Ovary (tissue), 3 donors: Measurements from ENCODE around the gene TMTC4.

Source experiments
- EP300 ChIP-seq: sonication (generic); formaldehyde crosslinking; IDR thresholded peaks from one replicate; pipeline ENCODE4 v1.6.1; 2017; ENCODE audit warnings: antibody characterized with exemption
- POLR2A ChIP-seq: fragments of 450-650 bp; IDR thresholded peaks from one replicate; pipeline ENCODE4 v1.6.1; 2017; ENCODE audit warnings: antibody characterized with exemption, mild to moderate bottlenecking, moderate library complexity
- TF ChIP-seq, protein P1 (sequence below), 3 donors: fragments of 450-650 bp in 2 of 3; fragments of 200-600 bp in 1 of 3; IDR thresholded peaks; one replicate each; pipeline versions ENCODE4 v1.5.1 to v1.8.0; 2016 to 2022; ENCODE audit warnings: antibody characterized with exemption in 3 of 3, mild to moderate bottlenecking in 1 of 3
- donor health status: DM: no; HTN: no; CAD: no.

GRCh38 chr13:100566543-100566942 is 108.1 kb downstream of the TMTC4 start:
- TF ChIP-seq, protein P1, sequence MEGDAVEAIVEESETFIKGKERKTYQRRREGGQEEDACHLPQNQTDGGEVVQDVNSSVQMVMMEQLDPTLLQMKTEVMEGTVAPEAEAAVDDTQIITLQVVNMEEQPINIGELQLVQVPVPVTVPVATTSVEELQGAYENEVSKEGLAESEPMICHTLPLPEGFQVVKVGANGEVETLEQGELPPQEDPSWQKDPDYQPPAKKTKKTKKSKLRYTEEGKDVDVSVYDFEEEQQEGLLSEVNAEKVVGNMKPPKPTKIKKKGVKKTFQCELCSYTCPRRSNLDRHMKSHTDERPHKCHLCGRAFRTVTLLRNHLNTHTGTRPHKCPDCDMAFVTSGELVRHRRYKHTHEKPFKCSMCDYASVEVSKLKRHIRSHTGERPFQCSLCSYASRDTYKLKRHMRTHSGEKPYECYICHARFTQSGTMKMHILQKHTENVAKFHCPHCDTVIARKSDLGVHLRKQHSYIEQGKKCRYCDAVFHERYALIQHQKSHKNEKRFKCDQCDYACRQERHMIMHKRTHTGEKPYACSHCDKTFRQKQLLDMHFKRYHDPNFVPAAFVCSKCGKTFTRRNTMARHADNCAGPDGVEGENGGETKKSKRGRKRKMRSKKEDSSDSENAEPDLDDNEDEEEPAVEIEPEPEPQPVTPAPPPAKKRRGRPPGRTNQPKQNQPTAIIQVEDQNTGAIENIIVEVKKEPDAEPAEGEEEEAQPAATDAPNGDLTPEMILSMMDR (IDR thresholded peaks at IDR 0.05), result no peak
- TF ChIP-seq EP300 (no peak), POLR2A (no peak)
